OCI-LY3 (cell line): ENCODE measurements around the gene CEP250.

Source experiments
- EZH2phosphoT487 ChIP-seq: fragments of 200-600 bp; shearing (Covaris generic); IDR thresholded peaks from 2 replicates; pipeline ENCODE4 v1.6.1; 2018; ENCODE audit warnings: antibody characterized with exemption, mixed run types, low read depth
- TF ChIP-seq, protein P1 (sequence below): fragments of 200-600, 300-600 bp; sonication (generic); IDR thresholded peaks from 2 replicates; pipeline ENCODE4 v1.5.1; 2014; ENCODE audit warnings: antibody characterized with exemption, low read length, low read depth

DNA sequence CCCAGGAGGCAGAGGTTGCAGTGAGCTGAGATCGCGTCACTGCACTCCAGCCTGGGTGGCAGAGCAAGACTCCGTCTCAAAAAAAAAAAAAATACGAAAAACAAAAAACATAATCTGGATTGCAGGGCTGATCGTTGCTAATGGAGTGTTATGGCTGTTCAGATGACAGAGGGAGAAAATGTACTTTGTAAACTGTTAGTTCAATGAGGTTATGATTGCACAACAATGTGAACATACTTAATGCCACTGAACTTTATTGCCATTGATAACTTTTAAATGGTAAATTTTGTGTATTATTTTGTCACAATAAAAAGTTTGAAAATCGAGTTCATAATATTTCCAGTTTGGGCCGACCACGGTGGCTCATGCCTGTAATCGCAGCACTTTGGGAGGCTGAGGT, 63.6 kb downstream of the CEP250 start:
- TF ChIP-seq, protein P1, sequence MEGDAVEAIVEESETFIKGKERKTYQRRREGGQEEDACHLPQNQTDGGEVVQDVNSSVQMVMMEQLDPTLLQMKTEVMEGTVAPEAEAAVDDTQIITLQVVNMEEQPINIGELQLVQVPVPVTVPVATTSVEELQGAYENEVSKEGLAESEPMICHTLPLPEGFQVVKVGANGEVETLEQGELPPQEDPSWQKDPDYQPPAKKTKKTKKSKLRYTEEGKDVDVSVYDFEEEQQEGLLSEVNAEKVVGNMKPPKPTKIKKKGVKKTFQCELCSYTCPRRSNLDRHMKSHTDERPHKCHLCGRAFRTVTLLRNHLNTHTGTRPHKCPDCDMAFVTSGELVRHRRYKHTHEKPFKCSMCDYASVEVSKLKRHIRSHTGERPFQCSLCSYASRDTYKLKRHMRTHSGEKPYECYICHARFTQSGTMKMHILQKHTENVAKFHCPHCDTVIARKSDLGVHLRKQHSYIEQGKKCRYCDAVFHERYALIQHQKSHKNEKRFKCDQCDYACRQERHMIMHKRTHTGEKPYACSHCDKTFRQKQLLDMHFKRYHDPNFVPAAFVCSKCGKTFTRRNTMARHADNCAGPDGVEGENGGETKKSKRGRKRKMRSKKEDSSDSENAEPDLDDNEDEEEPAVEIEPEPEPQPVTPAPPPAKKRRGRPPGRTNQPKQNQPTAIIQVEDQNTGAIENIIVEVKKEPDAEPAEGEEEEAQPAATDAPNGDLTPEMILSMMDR = no peak
- TF ChIP-seq EZH2phosphoT487 = no peak
